Nephron progenitor cell (in vitro differentiated cells): ENCODE measurements around the gene CNTNAP4.

Experiments
- DNase-seq: peaks from one replicate; pipeline ENCODE4 v3.0.0; 2021
- H3K27ac Mint-ChIP-seq: 2 replicates; pipeline ENCODE4 v1.8.0; 2021; ENCODE audit warnings: mild to moderate bottlenecking, moderate library complexity, mixed read lengths
- H3K27me3 Mint-ChIP-seq: 2 replicates; pipeline ENCODE4 v1.8.0; 2021; ENCODE audit warnings: mild to moderate bottlenecking, low read depth, mixed read lengths; ENCODE audit not compliant: poor library complexity
- H3K36me3 Mint-ChIP-seq: 2 replicates; pipeline ENCODE4 v1.8.0; 2021; ENCODE audit warnings: low read depth, mixed read lengths
- H3K4me1 Mint-ChIP-seq: 2 replicates; pipeline ENCODE4 v1.8.0; 2021; ENCODE audit warnings: mixed read lengths
- H3K4me3 Mint-ChIP-seq: 2 replicates; pipeline ENCODE4 v1.8.0; 2021; ENCODE audit warnings: mild to moderate bottlenecking, moderate library complexity, mixed read lengths
- H3K9me3 Mint-ChIP-seq: 2 replicates; pipeline ENCODE4 v1.8.0; 2021; ENCODE audit warnings: mild to moderate bottlenecking, moderate library complexity, mixed read lengths
- CTCF ChIP-seq: fragments of 200-600 bp; sonication (generic); IDR thresholded peaks from 2 replicates; pipeline ENCODE4 v1.5.0; 2021; ENCODE audit warnings: antibody characterized with exemption

CNTNAP4 gene

GRCh38 chr16:76318565-76318964 is 41.4 kb downstream of the CNTNAP4 start:
- Mint-ChIP-seq H3K9me3 (no peaks in the 10 kb centered on the region), H3K4me1 (no peaks in the 10 kb centered on the region), H3K4me3 (no peak overlapping the region), H3K27ac (no peak overlapping the region), H3K27me3 (peaks cover 6% of the 10 kb centered on the region), H3K36me3 (no peaks in the 10 kb centered on the region)
- no peak for DNase-seq
- no peak for TF ChIP-seq CTCF

- DNase-seq: no peak
- no peak for TF ChIP-seq CTCF
- Mint-ChIP-seq H3K36me3 (no peaks in the 10 kb centered on the region), H3K27me3 (peaks cover 3% of the 10 kb centered on the region), H3K4me1 (no peaks in the 10 kb centered on the region), H3K4me3 (no peak overlapping the region), H3K9me3 (no peaks in the 10 kb centered on the region), H3K27ac (no peak overlapping the region)
Observed at GRCh38 chr16:76329106-76329505, 51.9 kb downstream of the CNTNAP4 start.

- Mint-ChIP-seq H3K4me1 (no peaks in the 10 kb centered on the region), H3K4me3 (no peak overlapping the region), H3K27me3 (peaks cover 14% of the 10 kb centered on the region), H3K9me3 (peaks cover 32% of the 10 kb centered on the region), H3K36me3 (peaks cover 11% of the 10 kb centered on the region), H3K27ac (no peak overlapping the region)
- DNase-seq: no peak
- TF ChIP-seq CTCF: no peak
Observed at GRCh38 chr16:76335180-76335974, 58.2 kb downstream of the CNTNAP4 start.

GRCh38 chr16:76336112-76336511 is 58.9 kb downstream of the CNTNAP4 start:
- Mint-ChIP-seq H3K27me3 (peaks cover 14% of the 10 kb centered on the region), H3K9me3 (peaks cover 32% of the 10 kb centered on the region), H3K27ac (no peak overlapping the region), H3K4me3 (no peak overlapping the region), H3K36me3 (peaks cover 11% of the 10 kb centered on the region), H3K4me1 (no peaks in the 10 kb centered on the region)
- no peak for TF ChIP-seq CTCF
- no peak for DNase-seq

- H3K27ac Mint-ChIP-seq: no peak overlapping the region
- peaks cover 14% of the 10 kb centered on the region for H3K27me3 Mint-ChIP-seq
- DNase-seq: no peak
- H3K36me3 Mint-ChIP-seq: peaks cover 11% of the 10 kb centered on the region
- TF ChIP-seq CTCF: no peak
- H3K9me3 Mint-ChIP-seq: peaks cover 32% of the 10 kb centered on the region
- H3K4me1 Mint-ChIP-seq: no peaks in the 10 kb centered on the region
- no peak overlapping the region for H3K4me3 Mint-ChIP-seq
Observed at GRCh38 chr16:76338472-76338871, 61.3 kb downstream of the CNTNAP4 start.

- TF ChIP-seq CTCF: no peak
- H3K27ac Mint-ChIP-seq: no peak overlapping the region
- no peak for DNase-seq
- no peaks in the 10 kb centered on the region for H3K36me3 Mint-ChIP-seq
- H3K4me1 Mint-ChIP-seq: peaks cover 7% of the 10 kb centered on the region
- no peaks in the 10 kb centered on the region for H3K27me3 Mint-ChIP-seq
- no peak overlapping the region for H3K4me3 Mint-ChIP-seq
- peaks cover 1% of the 10 kb centered on the region for H3K9me3 Mint-ChIP-seq
Observed at GRCh38 chr16:76343769-76344168, 66.6 kb downstream of the CNTNAP4 start.
